ENCODE results near the gene SLITRK5. TPM values are rescaled to one million over a fixed set of nuclear protein-coding genes. Genes with fewer than 3 reads are reported as not detected.

The SLITRK5 gene
- total RNA-seq, result not detected

DNA sequence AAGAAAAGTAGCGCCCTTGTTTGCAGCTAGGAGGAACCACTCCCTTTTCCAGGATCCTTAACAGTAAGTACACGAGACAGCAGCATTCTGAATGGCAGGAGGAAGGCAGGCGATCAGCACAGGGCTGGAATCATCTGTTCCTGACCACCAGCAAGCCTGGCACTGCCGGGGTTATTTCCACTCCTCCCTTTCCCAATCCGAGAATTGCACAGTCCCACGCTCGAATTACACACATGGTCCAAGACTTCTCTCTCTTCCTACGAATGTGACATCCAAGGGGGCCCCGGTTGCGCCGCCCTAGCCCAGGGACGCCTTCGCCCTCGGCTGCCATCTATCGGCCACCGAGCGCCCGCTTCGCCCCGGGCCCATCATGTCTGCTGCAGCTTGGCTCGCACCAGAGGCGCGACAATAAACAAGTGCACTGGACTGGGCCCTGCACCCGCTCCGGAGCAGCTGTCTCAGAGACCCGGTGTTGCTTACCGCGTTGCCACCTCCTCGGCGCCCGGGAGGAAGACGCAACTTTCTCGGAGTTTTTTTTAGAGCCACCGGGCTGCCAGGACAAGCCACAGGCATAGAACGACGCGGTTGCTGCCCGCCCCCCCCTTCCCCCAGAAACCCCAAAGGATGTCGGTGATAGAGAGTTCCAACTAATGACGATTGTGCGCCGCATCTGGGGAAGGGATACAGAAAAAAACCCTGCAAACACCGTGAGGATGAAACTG lies at the start of gene SLITRK5:
Gene SLITRK5, plus strand, starts transcription at position 341 of the 722 bp plus-strand sequence. CDS start 4,018 bp downstream, outside the sequence.
- Mint-ChIP-seq H3K36me3 (ENCODE audit: insufficient read depth in 2 of 2) (peaks cover 3 to 8% of the 10 kb centered on the region in 2 donors), H3K9me3 (no peaks in the 10 kb centered on the region), H3K27me3 (ENCODE audit: low read depth) (peaks cover 37% of the 10 kb centered on the region), H3K4me3 (peak within 1 kb of the TSS; percentile 74), H3K4me1 (ENCODE audit: low read depth) (peaks cover 16% of the 10 kb centered on the region), H3K27ac (no peak within 1 kb of the TSS)
- DNase-seq (peak; percentile 63 to 69), ATAC-seq (replicated peaks in 1 of 2) (peak; percentile 92 to 94)

DNA sequence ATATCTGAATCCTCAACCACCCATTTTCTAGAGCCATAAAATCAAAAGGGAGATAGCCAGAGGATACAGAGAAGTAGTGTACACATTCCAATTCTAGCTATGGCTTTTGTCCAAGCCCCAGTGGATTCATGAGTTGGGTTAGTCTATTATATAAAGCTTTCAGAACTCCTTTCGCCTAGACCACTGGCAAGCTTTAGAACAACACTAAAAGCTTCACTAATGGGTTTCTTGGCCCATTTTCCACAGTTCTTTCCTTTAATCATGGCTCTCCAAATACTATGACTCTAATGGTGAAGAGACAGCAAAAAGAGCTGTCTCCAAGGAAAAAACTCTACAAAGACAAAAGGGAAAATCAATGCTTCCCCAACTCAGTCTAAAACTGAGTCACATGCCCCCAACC lies 48.2 kb upstream of the SLITRK5 start:
- DNase-seq (no peak), ATAC-seq (replicated peaks in 1 of 2) (no peak)
- Mint-ChIP-seq H3K4me3 (no peak overlapping the region), H3K27me3 (ENCODE audit: low read depth) (no peaks in the 10 kb centered on the region), H3K27ac (no peak overlapping the region), H3K4me1 (ENCODE audit: low read depth) (no peaks in the 10 kb centered on the region), H3K9me3 (peaks cover 0 to 3% of the 10 kb centered on the region in 2 donors), H3K36me3 (ENCODE audit: insufficient read depth in 2 of 2) (no peaks in the 10 kb centered on the region)

DNA sequence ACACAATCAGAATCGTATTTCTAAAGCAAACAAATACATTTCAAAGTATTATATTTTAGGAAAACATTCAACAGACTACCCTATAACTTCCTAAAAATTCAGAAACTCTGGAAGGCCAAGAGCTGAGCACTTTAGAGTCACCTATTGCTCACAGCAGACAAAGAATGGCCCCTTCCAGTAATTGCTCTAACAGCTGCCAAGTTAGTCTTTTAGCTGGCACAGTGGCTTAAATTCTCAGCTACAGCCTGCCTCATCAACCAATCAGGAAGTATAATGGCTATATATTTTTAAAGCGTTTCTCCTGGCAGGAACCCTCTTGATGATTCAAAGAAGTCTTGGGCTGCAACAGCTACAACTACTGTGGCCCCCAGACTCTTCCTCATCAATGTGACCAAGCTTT lies 14.9 kb upstream of the SLITRK5 start:
- Mint-ChIP-seq H3K36me3 (ENCODE audit: insufficient read depth in 2 of 2) (no peaks in the 10 kb centered on the region), H3K4me3 (no peak overlapping the region), H3K27ac (no peak overlapping the region), H3K4me1 (ENCODE audit: low read depth) (no peaks in the 10 kb centered on the region), H3K9me3 (no peaks in the 10 kb centered on the region), H3K27me3 (ENCODE audit: low read depth) (no peaks in the 10 kb centered on the region)
- DNase-seq, result no peak
- no peak for ATAC-seq (replicated peaks in 1 of 2)

DNA sequence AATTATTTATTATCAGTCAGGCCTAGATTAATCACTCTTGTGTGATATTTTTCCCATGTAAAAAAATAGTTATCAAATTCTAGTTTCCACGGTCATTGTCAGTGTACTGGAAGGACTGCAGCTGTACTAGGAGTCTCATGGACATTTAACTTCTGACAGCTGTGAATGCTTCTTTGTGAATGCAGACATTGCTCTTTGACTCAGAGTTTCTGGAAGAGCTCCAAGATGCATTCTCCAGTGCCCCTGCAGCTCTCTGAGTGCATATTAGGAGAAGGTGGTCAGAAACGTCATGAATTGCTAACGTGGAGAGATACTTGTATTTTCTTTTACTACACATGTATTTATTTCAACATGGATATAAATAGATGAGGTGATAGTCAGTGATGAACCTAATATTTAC lies 9.7 kb upstream of the SLITRK5 start:
- Mint-ChIP-seq H3K4me3 (no peak overlapping the region), H3K9me3 (peaks cover 0 to 2% of the 10 kb centered on the region in 2 donors), H3K36me3 (ENCODE audit: insufficient read depth in 2 of 2) (no peaks in the 10 kb centered on the region), H3K27ac (no peak overlapping the region), H3K4me1 (ENCODE audit: low read depth) (no peaks in the 10 kb centered on the region), H3K27me3 (ENCODE audit: low read depth) (no peaks in the 10 kb centered on the region)
- DNase-seq (no peak), ATAC-seq (replicated peaks in 1 of 2) (no peak)

DNA sequence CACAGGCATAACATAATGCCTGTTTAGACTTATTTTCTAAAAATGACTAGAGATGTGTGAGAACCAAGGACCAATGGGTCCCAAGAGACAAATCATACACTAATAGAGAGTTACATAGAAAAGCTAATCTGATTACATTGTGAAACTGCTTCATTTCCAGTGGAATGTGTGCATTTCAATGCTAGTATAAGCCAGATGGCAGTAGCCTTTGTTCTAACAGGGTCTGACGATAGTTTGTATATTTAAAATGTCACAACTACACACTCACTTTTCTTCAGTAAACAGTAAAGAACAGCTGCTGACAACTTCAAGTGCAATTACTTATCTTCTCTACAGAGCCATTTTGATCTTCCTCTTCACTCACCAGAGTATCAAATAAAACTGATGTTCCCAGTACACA lies 4.3 kb upstream of the SLITRK5 start:
- no peak for DNase-seq
- Mint-ChIP-seq H3K27me3 (ENCODE audit: low read depth) (no peaks in the 10 kb centered on the region), H3K4me1 (ENCODE audit: low read depth) (peaks cover 7% of the 10 kb centered on the region), H3K36me3 (ENCODE audit: insufficient read depth in 2 of 2) (peaks cover 2% of the 10 kb centered on the region in 2 donors), H3K4me3 (no peak overlapping the region), H3K27ac (no peak overlapping the region), H3K9me3 (peaks cover 0 to 2% of the 10 kb centered on the region in 2 donors)
- no peak for ATAC-seq (replicated peaks in 1 of 2)

- Mint-ChIP-seq H3K27me3 (ENCODE audit: low read depth) (peaks cover 4% of the 10 kb centered on the region), H3K36me3 (ENCODE audit: insufficient read depth in 2 of 2) (peaks cover 3% of the 10 kb centered on the region in 2 donors), H3K4me3 (no peak overlapping the region), H3K4me1 (ENCODE audit: low read depth) (peaks cover 7% of the 10 kb centered on the region), H3K9me3 (peaks cover 0 to 2% of the 10 kb centered on the region in 2 donors), H3K27ac (no peak overlapping the region)
- DNase-seq (no peak), ATAC-seq (replicated peaks in 1 of 2) (no peak)
Observed at GRCh38 chr13:87667686-87668085, 3.5 kb upstream of the SLITRK5 start.

DNA sequence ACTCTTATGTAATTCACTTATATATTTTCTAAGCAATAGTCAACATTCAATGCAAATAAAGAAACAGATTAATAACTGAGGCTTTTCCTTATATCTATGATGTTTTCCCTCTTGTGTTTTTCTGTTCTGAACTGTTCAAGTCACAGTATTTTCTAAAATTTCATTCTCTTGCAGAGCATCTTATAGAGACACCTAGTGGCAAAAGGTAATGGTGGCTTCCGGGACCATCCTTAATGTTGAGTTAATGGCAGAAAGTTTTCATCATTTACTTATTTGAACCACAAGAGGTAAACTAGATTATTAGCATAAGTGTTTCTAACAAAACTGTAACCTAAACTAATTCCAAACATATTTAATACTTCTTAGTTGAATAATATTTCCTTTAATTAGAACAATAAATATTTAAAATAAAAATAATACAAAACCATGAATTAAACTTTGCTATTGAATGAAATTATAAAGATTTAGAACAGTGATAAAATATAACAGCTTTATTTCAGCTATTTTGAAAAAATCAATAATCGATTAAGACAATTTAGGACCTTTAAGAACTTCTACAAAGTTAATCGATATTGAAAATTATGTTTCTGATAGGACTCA lies 1.7 kb upstream of the SLITRK5 start:
- no peak for DNase-seq
- no peak overlapping the region for H3K27ac Mint-ChIP-seq

DNA sequence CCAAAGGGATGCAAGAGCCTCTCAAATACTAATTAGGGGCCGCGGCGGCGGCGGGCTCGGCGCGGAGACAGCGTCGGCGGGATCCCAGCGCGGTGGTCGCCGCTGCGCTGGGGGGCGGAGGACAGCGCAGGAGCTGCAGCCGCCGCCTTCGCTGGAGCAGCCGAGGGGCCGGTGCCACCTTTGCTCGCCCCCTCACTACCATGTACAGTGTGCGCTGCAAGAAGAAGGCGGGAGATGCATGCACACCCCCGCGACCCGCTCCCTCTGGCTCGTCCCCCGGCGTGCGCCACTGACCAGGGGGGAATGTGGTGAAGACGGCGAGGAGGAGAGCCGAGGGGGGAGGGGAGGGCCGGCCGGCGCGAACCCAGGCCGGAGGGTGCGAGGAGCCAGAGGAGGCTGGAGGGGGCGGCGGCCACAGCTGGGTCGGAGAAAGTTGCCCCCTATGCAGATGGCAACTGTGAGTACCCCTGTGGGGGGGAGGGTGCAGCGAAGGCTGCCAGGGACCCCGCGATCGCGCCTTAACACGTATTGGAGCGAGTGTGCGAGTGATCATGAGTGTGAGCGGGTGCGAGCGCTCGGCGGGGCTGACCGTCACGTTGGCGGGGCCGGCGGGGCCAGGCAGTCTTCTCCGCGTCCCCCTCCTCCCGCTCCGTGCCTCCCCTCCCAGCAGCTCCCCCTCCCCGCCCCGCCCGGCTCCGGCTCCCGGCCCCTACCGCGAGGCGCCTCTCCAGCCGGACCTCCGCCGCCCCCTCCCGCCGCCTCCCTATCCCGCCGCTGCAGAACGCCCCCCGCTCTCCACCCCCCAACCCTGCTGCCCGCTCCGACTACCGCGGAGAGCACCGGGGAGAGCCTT lies 808 bp downstream of the SLITRK5 start:
- ATAC-seq (replicated peaks in 1 of 2), result peak; percentile 15 to 21

More for the DNA sequence above, 1.7 kb upstream of the SLITRK5 start:
- peaks cover 3 to 8% of the 10 kb centered on the region in 2 donors for H3K36me3 Mint-ChIP-seq (ENCODE audit: insufficient read depth in 2 of 2)
- ATAC-seq (replicated peaks in 1 of 2), result no peak
- H3K27me3 Mint-ChIP-seq (ENCODE audit: low read depth), result peaks cover 22% of the 10 kb centered on the region
- peaks cover 16% of the 10 kb centered on the region for H3K4me1 Mint-ChIP-seq (ENCODE audit: low read depth)
- no peaks in the 10 kb centered on the region for H3K9me3 Mint-ChIP-seq
- no peak overlapping the region for H3K4me3 Mint-ChIP-seq

GRCh38 chr13:87674247-87674738 lies 3.1 kb downstream of the SLITRK5 start:
- no peak overlapping the region for H3K27ac Mint-ChIP-seq
- H3K27me3 Mint-ChIP-seq (ENCODE audit: low read depth), result peaks cover 53% of the 10 kb centered on the region
- ATAC-seq (replicated peaks in 1 of 2) (no peak), DNase-seq (no peak)
- H3K36me3 Mint-ChIP-seq (ENCODE audit: insufficient read depth in 2 of 2), result peaks cover 3 to 8% of the 10 kb centered on the region in 2 donors
- no peaks in the 10 kb centered on the region for H3K9me3 Mint-ChIP-seq
- peaks cover 22% of the 10 kb centered on the region for H3K4me1 Mint-ChIP-seq (ENCODE audit: low read depth)
- no peak overlapping the region for H3K4me3 Mint-ChIP-seq

More for the DNA sequence above, 808 bp downstream of the SLITRK5 start:
- Mint-ChIP-seq H3K36me3 (ENCODE audit: insufficient read depth in 2 of 2) (peaks cover 3 to 8% of the 10 kb centered on the region in 2 donors), H3K27me3 (ENCODE audit: low read depth) (peaks cover 40% of the 10 kb centered on the region), H3K27ac (no peak overlapping the region), H3K9me3 (no peaks in the 10 kb centered on the region), H3K4me1 (ENCODE audit: low read depth) (peaks cover 16% of the 10 kb centered on the region), H3K4me3 (peak overlapping the region; percentile 74)
- no peak for DNase-seq

- H3K27ac Mint-ChIP-seq, result no peak overlapping the region
- peaks cover 3 to 8% of the 10 kb centered on the region in 2 donors for H3K36me3 Mint-ChIP-seq (ENCODE audit: insufficient read depth in 2 of 2)
- H3K9me3 Mint-ChIP-seq, result no peaks in the 10 kb centered on the region
- ATAC-seq (replicated peaks in 1 of 2) (no peak), DNase-seq (no peak)
- peaks cover 20% of the 10 kb centered on the region for H3K4me1 Mint-ChIP-seq (ENCODE audit: low read depth)
- no peak overlapping the region for H3K4me3 Mint-ChIP-seq
- H3K27me3 Mint-ChIP-seq (ENCODE audit: low read depth), result peaks cover 53% of the 10 kb centered on the region
Observed at GRCh38 chr13:87675851-87676250, 4.7 kb downstream of the SLITRK5 start.

- ATAC-seq (replicated peaks in 1 of 2), result no peak
- H3K9me3 Mint-ChIP-seq, result no peaks in the 10 kb centered on the region
- H3K4me3 Mint-ChIP-seq, result no peak overlapping the region
- peaks cover 53% of the 10 kb centered on the region for H3K27me3 Mint-ChIP-seq (ENCODE audit: low read depth)
- H3K4me1 Mint-ChIP-seq (ENCODE audit: low read depth), result peaks cover 15% of the 10 kb centered on the region
- H3K36me3 Mint-ChIP-seq (ENCODE audit: insufficient read depth in 2 of 2), result peaks cover 3 to 8% of the 10 kb centered on the region in 2 donors
- H3K27ac Mint-ChIP-seq, result no peak overlapping the region
- no peak for DNase-seq
Observed at GRCh38 chr13:87676254-87677042, 5.3 kb downstream of the SLITRK5 start.

DNA sequence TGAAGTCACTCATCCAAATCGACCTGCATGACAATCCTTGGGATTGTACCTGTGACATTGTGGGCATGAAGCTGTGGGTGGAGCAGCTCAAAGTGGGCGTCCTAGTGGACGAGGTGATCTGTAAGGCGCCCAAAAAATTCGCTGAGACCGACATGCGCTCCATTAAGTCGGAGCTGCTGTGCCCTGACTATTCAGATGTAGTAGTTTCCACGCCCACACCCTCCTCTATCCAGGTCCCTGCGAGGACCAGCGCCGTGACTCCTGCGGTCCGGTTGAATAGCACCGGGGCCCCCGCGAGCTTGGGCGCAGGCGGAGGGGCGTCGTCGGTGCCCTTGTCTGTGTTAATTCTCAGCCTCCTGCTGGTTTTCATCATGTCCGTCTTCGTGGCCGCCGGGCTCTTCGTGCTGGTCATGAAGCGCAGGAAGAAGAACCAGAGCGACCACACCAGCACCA lies 5.9 kb downstream of the SLITRK5 start:
- Mint-ChIP-seq H3K4me3 (peak overlapping the region; percentile 70 to 72), H3K9me3 (no peaks in the 10 kb centered on the region), H3K27me3 (ENCODE audit: low read depth) (peaks cover 53% of the 10 kb centered on the region), H3K4me1 (ENCODE audit: low read depth) (peaks cover 15% of the 10 kb centered on the region), H3K27ac (no peak overlapping the region), H3K36me3 (ENCODE audit: insufficient read depth in 2 of 2) (peaks cover 2 to 6% of the 10 kb centered on the region in 2 donors)
- DNase-seq (no peak), ATAC-seq (replicated peaks in 1 of 2) (no peak)
